Right kidney (tissue), 1 donor: Measurements from ENCODE around the gene SGPP1.
"Not testable (repeated sequence)": the region's sequence is repeated elsewhere in the genome, so short reads cannot be mapped to it uniquely, and the experiment has no call there.

Experiments used
- DNase-seq: peaks from one replicate; pipeline ENCODE4 v3.0.0-alpha.2; 2016

The SGPP1 gene

DNA sequence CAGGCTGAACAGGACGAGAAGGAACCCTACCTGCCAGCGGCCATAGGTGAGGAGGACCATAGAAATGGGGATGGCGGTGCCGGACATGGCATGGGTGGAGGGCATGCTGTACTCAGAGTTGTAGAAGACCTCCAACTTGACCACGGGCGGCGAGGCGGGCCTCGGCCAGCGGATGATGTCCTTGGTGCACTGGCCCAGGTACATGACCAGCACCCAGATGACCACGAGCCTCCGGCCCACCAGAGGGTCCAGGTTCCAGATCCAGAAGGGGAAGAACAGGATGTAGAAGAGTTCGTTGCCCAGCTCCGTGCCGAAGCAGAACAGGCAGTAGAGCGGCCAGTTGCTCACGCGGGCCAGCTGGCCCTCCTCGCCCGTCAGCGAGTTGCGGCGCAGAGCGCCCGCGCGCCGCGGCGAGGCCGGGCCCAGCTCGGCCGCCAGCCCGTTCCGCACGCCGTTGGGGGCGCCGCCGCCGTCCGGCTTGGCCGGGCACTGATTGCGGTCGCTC is 582 bp downstream of the SGPP1 start:
- DNase-seq = peak; percentile 87

DNA sequence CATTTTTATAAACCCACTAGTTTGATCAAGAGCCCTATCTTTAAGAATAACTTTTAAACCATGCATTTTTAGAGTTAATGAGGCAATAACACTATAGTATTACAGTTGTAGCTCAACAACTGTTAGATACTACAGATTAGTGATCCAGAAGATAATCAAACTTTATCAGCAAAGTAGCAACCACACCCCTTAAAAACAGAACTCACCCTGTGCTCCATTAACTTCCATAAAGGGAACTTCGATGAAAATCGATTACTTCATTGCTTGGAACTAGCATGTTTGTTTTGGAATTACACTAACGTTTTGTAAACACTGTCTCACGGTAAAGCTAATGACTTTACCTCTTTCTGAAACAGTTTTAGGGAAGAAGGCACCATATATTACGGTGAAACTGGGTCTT is 1.4 kb downstream of the SGPP1 start:
- no peak for DNase-seq

DNA sequence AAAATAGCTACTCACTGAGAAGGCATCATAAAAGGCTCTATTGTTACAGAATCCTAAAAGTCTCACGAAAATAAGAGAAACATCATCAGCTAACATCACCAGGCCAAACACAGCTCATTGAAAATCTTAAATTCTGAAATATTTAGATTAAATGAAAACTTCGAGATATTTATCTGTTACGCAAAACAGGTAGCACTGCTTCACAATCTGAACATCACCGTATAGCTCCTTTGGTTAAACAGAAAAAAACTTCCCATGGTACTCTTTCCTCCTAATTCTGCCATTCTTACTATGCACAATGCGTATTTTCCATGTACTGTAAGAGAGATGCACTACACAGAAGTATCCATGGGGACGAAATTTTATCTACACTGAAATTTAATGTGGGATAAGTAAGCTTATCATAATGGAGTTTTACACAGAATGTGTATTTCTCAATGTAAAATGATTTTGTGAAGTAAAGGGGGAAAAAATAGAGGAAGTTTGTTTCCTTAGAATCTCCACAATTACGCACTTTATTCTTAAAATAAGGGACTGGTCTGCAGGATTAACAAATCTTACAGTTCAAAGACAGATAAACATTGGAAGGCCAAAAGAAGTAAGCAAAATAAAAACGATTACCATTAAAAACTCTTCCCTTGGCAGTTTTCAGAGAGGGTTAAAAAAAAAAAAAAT is 1.9 kb downstream of the SGPP1 start:
- DNase-seq = no peak

DNA sequence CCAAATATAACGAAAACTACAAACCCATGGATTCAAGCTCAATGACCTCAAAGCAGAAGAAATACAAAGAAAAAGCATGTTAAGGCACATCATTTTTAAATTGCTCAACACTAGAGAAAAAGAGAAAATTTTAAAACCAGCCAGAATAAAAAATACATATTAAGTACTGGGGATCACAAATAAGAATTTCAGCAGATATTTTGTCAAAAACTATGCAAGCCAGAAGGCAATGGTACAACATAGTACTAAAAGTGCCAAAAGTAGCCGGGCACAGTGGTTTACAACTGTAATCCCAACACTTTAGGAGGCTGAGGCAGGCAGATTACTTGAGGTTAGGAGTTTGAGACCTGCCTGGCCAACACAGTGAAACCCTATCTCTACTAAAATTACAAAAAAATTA is 10.2 kb downstream of the SGPP1 start:
- DNase-seq = no peak

DNA sequence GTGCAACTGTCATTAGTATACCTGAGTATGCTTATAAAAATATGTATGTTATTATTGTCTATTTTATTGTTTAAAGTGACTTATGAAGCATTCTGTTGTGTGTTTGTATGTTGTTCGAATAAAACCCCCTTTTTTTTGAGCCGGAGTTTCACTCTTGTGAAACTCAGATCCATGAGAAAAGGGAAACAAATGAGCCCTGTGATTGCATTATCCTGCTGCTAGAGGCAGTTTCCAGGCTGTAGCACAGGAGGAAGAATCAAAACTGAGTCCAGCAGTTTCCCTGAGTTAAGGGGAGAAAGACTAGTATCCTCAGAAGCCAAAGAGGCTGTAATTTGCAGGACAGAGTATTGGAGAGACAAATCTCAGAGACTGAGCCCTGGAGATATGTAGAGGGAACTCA is 12.5 kb downstream of the SGPP1 start:
- DNase-seq = no peak

DNA sequence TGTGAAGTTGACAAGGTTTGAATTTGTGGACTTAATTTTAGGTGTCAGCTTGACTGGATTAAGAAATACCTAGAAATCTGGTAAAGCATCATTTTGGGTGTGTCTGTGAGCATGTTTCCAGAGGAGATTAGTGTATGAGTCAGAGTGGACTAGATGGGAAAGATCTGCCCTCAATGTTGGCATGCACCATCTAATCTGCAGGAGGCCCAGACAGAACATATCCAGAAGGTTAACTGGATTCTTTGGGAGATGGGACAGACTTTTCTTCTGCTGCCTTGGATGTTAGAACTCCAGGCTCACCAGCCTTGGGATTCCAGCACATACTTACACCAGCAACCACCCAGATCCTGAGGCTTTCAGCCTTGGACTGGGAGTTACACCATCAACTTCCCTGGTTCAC is 14.1 kb downstream of the SGPP1 start:
- no peak for DNase-seq

DNA sequence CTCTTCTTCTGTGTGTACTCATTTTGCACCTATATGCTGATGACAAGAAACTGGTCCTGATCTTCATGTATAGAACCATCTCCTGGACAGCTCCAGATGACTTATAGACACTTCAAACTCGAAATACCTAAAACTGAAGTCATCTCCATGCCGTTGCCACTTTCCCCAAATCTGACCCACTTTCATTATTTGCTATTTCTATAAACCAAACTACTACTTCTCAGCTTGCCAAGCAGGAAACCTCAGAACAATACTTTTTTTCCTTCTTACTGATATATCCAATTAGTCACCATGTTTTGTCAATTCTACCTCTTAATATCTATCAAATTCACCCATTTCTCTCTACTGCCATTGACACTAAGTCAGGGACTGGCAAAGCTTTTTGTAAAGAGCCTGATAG is 14.8 kb downstream of the SGPP1 start:
- no peak for DNase-seq

DNA sequence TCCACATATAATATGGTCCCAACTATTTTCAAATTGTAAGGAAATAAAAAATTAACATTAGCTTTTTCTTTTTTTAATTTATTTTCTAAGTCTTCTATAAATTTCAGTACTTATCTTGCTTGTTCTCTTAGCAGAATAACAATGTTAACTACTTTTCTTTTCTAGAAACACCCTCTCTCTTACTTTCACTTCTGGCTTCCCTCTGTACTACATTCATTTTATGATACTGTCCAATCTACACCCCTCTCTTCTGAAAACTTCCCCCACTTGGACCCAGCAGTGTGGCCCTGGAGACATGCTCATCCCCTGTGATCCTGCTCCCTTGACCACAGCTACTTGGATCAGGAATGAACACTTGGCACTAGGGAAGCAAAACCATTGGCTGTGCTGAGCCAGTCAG is 15.7 kb downstream of the SGPP1 start:
- DNase-seq = no peak

DNA sequence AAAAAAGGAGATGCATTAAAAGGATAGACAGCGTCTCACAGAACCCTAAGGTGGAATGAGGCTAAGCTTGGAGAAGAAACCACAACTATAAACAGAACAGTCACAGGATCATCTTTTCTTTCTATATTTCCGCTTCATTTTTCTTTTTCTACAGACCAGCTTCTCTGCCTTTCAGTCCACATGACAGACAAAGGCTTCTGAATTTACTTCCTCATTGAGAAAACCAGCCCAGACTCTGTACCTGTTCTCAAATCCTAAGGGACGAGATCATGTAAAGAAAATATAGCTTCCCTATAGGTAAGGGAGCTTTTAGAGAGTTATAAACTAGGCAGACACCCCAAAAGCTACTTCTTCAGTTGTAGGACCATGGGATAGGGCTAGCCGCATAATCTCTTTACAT is 17.4 kb downstream of the SGPP1 start:
- no peak for DNase-seq

DNA sequence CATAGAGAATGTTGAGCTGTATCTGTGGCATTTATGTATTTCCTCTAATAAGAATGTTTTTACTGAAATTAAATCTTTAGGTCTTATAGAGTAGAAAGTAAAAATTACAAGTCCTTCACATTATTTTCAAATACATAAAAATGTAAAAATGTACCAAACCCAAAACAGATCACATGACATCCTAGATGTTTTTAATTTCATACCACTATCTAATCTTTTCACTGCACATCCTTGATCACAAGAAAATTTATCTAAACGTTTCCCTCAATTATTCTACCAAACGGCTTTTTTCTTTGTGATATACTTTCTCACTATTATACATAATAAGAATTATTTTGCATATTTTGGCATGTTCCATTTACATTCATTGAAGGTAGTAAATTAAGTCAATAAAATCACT is 18.3 kb downstream of the SGPP1 start:
- no peak for DNase-seq

DNA sequence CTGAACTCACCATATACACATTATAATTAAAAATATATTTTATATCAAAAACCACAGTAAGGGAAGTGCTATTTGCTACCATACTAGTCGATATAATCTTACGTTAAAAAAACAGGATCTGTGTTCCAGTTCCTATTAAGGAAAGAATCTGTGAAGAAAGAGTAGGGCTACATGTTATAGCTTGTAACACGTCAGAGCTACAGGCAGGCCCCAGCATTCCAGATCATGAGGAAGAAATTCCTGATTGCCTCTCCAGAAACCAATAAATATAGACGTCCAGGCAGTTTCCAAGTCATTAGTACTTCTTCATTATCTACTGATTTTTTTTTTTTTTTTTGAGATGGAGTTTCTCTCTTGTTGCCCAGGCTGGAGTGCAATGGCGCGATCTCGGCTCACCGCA is 20.6 kb downstream of the SGPP1 start:
- no peak for DNase-seq

DNA sequence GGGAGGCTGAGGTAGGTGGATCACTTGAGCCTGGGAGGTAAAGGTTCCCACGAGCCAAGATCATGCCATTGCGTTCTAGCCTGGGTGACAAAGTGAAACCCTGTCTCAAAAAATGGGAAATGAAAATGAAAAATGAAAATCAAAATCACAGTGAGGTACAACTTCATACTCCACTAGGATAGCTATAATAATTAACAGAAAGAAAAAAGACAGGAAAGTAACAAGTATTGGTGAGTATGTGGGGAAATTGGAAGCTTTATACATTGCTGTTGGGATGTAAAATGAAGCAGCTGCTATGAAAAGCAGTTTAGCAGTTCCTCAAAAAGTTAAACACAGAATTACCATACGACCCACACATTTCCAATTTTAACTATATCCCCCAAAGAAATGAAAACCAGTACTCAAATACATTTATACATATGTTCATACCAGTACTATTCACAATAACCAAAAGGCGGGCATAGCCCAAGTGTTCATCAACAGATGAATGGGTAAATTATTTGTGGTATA is 22.2 kb downstream of the SGPP1 start:
- no peak for DNase-seq

DNA sequence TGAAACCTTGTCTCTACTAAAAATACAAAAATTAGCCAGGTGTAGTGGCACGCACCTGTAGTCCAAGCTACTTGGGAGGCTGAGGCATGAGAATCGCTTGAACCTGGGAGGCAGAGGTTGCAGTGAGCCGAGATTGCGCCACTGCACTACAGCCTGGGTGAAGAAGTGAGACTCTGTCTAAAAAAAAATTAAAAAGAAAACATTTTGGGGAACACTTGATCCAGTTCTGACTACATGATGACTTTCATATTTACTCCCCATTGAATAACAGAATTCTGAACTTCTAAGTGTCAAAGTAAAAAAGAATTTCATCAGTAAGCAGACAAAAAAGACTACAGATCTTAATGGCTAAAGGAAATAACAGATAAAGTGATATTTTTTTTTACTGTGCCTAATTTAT is 25.3 kb downstream of the SGPP1 start:
- not testable (repeated sequence) for DNase-seq

DNA sequence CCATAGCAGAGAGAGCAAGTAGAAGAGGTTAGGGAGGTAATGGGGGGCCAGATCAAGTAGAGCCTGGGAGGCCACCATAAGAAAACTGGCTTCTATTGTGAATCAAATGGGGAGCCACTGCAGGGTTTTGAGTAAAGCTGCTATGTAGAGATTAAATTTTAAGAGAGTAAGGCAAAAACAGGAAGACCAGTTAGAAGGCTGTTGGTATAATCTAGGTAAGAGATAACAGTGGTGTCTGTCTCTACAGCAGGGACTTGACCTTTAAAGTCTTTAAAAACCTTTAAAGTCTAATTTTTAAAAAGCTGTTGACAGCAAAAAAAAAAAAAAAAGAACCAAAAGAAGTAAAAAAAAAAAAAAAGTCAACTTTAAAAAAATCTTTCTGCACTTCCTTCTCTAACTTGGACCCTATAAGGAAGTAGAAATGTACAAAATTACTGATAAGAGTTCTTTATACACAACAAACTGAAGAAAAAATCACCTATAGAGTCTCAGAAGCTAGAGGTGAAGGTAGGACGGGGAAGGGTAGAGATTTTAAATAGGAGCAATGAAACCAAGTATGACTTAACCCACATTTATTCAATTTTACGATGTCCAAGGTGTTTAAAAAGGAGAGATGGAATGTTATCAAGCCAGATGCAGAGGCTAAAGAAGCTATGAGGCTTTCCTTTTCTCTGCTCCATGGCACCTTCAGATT is 26.1 kb downstream of the SGPP1 start:
- DNase-seq = no peak

DNA sequence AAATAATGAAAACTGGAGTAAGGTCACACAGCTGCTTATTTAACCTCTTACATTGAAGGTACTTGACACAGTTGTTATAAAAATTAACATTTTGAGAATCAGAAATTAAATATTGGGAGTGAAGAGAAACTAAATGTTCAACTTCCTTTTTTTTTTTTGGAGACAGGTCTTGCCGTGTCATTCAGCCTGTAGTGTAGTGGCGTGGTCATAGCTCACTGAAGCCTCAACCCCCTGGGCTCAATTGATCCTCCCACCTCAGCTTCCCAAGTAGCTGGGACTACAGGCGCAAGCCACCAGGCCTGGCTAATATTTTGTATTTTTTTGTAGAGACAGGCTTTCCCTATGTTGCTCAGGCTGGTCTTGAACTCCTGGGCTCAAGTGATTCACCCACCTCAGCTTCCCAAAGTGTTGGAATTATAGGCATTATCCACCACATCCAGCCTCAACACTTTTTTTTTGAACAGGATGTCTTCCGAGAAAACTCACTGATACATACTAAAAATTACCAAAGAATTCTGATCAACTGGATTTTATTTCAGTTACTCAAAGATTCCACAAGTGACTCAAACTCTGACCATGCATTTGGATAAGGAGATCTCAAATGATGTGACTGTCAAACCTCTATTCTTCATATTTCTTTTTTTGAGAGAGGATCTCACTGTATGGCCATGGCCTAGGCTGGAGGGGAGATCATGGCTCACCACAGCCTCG is 35.4 kb downstream of the SGPP1 start:
- DNase-seq = no peak

DNA sequence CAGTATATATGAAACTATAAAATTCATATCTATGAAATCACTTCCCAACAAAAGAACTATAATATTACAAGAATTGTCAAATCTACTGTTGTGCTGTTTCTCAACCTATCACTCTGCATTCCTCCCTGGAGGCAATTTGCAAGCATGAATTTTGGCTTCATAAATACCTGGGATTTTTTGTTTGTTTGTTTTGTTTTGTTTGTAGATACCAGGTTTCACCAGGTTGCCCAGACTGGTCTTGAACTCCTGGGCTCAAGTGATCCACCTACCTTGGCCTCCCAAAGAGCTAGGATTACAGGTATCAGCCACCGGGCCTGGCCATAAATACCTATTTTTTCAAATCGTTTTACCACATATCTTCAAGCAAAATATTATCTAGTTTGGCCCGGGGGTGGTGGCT is 38.7 kb downstream of the SGPP1 start:
- no peak for DNase-seq

DNA sequence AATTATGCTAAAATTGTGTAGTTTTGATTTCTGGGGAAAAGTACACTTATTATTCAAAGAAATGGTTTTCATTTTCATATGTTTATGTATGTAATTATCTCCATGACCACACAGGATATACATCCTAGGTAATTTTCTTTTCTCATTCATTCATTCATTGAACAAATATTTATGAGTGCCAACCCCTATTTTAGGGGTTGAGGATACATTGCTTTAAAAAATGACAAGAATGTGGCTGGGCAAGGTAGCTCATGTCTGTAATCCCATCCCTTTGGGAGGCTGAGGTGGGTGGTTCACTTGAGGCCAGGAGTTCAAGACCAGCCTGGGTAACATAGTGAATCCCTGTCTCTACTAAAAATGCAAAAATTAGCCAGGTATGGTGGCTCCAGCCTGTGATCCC is 40.9 kb downstream of the SGPP1 start:
- DNase-seq = no peak

DNA sequence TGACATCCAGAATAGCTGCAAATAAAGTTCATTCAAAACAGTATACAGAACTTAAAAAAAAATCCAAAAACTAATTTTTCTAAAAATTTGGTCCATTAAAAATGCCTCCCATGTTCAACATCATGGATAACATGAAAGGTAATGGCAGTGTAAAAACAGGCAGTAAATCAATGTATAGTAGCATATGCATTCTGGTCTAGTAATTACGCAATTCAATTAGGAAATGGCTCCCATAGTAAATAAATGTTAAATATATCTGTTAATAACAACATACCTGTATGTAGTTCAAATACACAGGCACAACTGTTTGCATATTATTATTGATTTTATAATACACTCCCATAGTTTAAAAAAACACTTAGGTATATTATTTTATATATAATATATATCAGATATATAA is 42.5 kb downstream of the SGPP1 start:
- no peak for DNase-seq

DNA sequence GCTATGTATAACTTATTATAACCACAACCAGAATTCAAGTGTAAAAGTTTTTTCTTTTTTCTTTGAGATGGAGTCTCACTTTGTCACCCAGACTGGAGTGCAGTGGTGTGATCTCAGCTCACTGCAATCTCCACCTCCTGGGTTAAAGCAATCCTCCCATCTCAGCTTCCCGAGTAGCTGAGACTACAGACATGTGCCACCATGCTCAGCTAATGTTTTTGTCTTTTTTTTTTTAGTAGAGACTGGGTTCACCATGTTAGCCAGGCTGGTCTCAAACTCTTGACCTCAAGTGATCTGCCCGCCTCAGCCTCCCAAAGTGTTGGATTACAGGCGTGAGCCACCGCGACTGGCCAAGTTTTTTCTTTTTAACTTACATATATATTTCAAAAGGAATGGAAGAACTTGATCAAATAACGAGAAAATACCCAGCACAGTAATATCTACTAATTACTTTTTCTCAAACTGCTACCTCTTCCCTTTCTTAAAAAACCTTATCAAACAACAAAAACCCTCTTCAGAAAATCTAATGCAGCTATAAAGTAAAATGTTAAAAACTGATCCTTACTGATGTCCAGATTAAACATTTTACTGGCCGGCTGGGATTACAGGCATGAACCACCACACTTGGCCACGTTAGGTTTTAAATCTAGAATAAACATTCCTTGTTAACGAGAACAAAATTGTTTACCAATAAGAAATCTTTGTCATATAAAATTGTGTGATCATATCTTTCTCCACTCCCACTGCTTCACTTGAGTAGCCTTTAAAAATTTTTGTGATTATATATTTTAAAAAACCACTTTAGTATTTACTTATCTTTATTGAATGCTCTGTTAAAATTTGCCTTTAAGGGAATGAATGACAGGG is 44.9 kb downstream of the SGPP1 start:
- DNase-seq = no peak

DNA sequence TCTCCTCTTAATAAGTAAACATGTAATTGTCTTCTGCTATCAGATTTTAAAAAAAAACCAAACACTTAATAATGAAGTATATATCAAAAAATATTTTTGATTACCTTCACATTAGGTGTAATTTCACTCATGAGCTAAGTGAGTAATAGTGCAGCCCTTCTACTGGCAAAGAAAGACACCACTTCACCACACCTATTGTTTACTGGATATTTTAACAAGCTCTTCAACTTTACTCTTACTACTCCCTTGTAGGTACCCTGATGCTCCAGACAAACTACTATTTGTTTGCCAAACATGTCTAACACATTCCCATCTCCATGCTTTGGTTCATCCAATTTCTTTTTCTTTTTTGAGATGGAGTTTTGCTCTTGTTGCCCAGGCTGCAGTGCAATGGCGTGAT is 49.3 kb downstream of the SGPP1 start:
- no peak for DNase-seq

DNA sequence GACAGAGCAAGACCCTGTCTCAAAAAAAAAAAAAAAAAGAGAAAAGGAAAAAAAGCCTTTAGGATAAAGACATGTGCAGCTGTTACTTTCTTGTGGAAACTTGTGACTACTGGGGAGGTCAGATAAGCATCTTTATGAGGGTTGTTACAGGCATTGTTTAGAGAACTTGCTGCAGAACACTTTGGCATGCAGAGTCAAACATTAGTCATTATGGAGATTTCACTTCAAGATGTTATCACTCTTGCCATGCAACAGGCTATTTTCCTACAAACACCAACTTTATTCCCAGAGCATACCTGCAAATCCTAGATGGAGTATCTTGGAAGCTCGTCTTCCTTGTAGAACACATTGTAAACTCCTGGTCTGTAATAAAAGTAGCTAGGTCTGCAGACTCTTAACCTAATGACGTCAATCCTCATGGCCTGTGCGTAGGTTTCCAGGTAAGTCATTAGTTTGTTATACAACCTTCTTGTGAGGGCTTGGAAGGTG is 49.9 kb downstream of the SGPP1 start:
- no peak for DNase-seq

DNA sequence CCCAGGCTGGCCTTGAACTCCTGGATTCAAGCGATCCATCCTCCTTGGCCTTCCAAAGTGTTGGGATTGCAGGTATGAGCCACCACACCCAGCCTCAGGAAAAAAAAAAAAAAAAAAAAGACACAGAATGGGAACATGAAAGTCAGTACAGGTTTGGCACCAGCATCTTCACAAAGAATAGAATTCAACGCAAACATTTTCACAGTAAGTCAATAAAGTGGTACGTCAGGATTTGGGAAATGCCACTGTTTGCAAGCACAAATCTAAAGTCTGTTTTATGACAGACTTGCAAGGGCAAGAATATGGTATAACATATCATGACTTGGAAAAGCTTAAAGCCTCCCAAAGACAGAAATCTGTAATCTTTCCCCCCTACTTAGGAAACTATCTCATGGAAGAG is 51.2 kb downstream of the SGPP1 start:
- no peak for DNase-seq
